ENCODE measurements around the gene GSE1. TPM values are rescaled to one million over a fixed set of nuclear protein-coding genes. Genes with fewer than 3 reads are reported as not detected.

The GSE1 gene
- total and polyA plus RNA-seq, 2 experiments from 2014 or later = 32.4 to 135 TPM

DNA sequence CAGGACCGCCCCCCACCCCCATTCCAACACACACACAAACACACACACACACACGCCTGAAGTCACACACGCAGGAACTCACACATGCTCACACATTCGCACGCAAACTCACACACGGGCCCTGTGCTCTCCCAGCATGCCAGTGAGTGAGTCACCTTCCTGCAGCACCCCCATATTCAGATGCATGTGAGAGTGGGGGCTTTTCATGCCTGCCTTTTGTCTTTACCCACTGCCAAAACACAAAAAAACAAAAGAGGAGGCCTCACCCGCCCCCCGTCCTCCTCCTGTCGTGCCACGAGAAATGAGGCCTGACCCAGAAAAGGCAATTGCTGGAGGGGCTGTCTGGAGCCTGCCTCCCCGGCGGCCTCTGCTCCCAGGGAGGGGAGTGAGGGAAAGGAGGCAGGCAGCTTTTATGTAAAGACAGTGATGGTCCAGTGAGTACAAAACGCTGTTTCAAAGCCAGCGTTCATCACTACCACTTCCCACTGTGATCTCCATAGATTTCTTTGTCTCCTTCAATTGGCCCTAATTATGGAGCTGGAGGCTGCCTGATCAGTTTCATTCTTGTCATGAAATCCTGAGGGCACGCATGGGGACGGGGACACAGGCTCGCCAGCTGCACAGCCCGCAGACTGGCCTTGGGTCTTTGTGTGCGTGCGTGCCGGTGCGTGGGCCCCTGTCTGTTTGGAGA, 29.5 kb upstream of the GSE1 start:
- peaks cover 92% of the 10 kb centered on the region for H3K4me1 Mint-ChIP-seq
- peaks cover 8% of the 10 kb centered on the region; the same call in 2 of the 3 replicates for H3K9me3 Mint-ChIP-seq
- H4K20me1 ChIP-seq (replicated peaks; ENCODE audit: insufficient read depth) = no peaks in the 10 kb centered on the region; the same call in 1 of the 2 replicates
- H3K27me3 Mint-ChIP-seq (ENCODE audit: insufficient read depth, low read depth, poor library complexity) = peaks cover 57% of the 10 kb centered on the region
- peaks cover 52% of the 10 kb centered on the region for H3K79me2 ChIP-seq (replicated peaks; ENCODE audit: insufficient read depth)
- no peaks in the 10 kb centered on the region for H3K9me2 ChIP-seq (ENCODE audit: insufficient read depth)
- H3K4me3 Mint-ChIP-seq = peak overlapping the region; percentile 38
- peak overlapping the region; percentile 37; the same call in 1 of the 2 replicates for H3K4me3 ChIP-seq
- H2AFZ ChIP-seq = no peak overlapping the region
- peaks cover 5% of the 10 kb centered on the region for H3K36me3 Mint-ChIP-seq (ENCODE audit: low read depth)
- TF ChIP-seq NANOG (IDR thresholded peaks at IDR 0.05; ENCODE audit: borderline replicate concordance) (no peak), EZH2phosphoT487 (IDR thresholded peaks at IDR 0.05; ENCODE audit: unreplicated experiment) (no peak)
- TF ChIP-seq, protein P1, sequence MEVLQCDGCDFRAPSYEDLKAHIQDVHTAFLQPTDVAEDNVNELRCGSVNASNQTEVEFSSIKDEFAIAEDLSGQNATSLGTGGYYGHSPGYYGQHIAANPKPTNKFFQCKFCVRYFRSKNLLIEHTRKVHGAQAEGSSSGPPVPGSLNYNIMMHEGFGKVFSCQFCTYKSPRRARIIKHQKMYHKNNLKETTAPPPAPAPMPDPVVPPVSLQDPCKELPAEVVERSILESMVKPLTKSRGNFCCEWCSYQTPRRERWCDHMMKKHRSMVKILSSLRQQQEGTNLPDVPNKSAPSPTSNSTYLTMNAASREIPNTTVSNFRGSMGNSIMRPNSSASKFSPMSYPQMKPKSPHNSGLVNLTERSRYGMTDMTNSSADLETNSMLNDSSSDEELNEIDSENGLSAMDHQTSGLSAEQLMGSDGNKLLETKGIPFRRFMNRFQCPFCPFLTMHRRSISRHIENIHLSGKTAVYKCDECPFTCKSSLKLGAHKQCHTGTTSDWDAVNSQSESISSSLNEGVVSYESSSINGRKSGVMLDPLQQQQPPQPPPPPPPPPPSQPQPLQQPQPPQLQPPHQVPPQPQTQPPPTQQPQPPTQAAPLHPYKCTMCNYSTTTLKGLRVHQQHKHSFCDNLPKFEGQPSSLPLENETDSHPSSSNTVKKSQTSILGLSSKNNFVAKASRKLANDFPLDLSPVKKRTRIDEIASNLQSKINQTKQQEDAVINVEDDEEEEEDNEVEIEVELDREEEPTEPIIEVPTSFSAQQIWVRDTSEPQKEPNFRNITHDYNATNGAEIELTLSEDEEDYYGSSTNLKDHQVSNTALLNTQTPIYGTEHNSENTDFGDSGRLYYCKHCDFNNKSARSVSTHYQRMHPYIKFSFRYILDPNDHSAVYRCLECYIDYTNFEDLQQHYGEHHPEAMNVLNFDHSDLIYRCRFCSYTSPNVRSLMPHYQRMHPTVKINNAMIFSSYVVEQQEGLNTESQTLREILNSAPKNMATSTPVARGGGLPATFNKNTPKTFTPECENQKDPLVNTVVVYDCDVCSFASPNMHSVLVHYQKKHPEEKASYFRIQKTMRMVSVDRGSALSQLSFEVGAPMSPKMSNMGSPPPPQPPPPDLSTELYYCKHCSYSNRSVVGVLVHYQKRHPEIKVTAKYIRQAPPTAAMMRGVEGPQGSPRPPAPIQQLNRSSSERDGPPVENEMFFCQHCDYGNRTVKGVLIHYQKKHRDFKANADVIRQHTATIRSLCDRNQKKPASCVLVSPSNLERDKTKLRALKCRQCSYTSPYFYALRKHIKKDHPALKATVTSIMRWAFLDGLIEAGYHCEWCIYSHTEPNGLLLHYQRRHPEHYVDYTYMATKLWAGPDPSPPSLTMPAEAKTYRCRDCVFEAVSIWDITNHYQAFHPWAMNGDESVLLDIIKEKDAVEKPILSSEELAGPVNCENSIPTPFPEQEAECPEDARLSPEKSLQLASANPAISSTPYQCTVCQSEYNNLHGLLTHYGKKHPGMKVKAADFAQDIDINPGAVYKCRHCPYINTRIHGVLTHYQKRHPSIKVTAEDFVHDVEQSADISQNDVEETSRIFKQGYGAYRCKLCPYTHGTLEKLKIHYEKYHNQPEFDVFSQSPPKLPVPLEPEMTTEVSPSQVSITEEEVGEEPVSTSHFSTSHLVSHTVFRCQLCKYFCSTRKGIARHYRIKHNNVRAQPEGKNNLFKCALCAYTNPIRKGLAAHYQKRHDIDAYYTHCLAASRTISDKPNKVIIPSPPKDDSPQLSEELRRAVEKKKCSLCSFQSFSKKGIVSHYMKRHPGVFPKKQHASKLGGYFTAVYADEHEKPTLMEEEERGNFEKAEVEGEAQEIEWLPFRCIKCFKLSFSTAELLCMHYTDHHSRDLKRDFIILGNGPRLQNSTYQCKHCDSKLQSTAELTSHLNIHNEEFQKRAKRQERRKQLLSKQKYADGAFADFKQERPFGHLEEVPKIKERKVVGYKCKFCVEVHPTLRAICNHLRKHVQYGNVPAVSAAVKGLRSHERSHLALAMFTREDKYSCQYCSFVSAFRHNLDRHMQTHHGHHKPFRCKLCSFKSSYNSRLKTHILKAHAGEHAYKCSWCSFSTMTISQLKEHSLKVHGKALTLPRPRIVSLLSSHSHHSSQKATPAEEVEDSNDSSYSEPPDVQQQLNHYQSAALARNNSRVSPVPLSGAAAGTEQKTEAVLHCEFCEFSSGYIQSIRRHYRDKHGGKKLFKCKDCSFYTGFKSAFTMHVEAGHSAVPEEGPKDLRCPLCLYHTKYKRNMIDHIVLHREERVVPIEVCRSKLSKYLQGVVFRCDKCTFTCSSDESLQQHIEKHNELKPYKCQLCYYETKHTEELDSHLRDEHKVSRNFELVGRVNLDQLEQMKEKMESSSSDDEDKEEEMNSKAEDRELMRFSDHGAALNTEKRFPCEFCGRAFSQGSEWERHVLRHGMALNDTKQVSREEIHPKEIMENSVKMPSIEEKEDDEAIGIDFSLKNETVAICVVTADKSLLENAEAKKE (CRISPR knock-in tag; IDR thresholded peaks at IDR 0.05) = no peak
- TF ChIP-seq, protein P2, sequence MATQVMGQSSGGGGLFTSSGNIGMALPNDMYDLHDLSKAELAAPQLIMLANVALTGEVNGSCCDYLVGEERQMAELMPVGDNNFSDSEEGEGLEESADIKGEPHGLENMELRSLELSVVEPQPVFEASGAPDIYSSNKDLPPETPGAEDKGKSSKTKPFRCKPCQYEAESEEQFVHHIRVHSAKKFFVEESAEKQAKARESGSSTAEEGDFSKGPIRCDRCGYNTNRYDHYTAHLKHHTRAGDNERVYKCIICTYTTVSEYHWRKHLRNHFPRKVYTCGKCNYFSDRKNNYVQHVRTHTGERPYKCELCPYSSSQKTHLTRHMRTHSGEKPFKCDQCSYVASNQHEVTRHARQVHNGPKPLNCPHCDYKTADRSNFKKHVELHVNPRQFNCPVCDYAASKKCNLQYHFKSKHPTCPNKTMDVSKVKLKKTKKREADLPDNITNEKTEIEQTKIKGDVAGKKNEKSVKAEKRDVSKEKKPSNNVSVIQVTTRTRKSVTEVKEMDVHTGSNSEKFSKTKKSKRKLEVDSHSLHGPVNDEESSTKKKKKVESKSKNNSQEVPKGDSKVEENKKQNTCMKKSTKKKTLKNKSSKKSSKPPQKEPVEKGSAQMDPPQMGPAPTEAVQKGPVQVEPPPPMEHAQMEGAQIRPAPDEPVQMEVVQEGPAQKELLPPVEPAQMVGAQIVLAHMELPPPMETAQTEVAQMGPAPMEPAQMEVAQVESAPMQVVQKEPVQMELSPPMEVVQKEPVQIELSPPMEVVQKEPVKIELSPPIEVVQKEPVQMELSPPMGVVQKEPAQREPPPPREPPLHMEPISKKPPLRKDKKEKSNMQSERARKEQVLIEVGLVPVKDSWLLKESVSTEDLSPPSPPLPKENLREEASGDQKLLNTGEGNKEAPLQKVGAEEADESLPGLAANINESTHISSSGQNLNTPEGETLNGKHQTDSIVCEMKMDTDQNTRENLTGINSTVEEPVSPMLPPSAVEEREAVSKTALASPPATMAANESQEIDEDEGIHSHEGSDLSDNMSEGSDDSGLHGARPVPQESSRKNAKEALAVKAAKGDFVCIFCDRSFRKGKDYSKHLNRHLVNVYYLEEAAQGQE (IDR thresholded peaks at IDR 0.05; ENCODE audit: unreplicated experiment) = no peak
- H3K27ac ChIP-seq (ENCODE audit: low read depth) = peak overlapping the region; percentile 84
- H3K4me1 ChIP-seq (ENCODE audit: insufficient read depth) = peaks cover 95% of the 10 kb centered on the region
- no peak for DNase-seq (ENCODE audit: low spot score)
- no peaks in the 10 kb centered on the region for H3K36me3 ChIP-seq (ENCODE audit: insufficient read depth)
- peak overlapping the region; percentile 76 for H3K4me2 ChIP-seq
- peak overlapping the region; percentile 73; the same call in 1 of the 2 replicates for H3K27ac Mint-ChIP-seq
- peaks cover 24% of the 10 kb centered on the region for H3F3A ChIP-seq (replicated peaks; ENCODE audit: low read depth)
- ATAC-seq = peak; percentile 19
- H3K27me3 ChIP-seq (ENCODE audit: insufficient read depth) = peaks cover 16% of the 10 kb centered on the region
